Keratinocyte (primary cell): ENCODE results near the gene GPR34. TPM values are rescaled to one million over a fixed set of nuclear protein-coding genes. Genes with fewer than 3 reads are reported as not detected.

Source experiments
- DNase-seq: peaks from one replicate; pipeline ENCODE4 v3.0.0-alpha.2; 2011; ENCODE audit warnings: low read depth, missing footprints, low spot score
- FAIRE-seq: peaks from 2 replicates; lab custom pipeline; 2011; peaks lifted over from hg19 to GRCh38; lab: Jason Lieb, UNC
- H2AFZ ChIP-seq: 2 replicates; pipeline ENCODE4 v1.6.0; 2012; ENCODE audit warnings: low read length, control low read depth, inconsistent platforms; ENCODE audit not compliant: control insufficient read depth
- H3K27ac ChIP-seq: 2 replicates; pipeline ENCODE4 v1.5.1; 2011; ENCODE audit warnings: low read length; ENCODE audit not compliant: control insufficient read depth, insufficient read depth
- H3K27me3 ChIP-seq: 3 replicates; pipeline ENCODE4 v1.6.0; 2011; ENCODE audit warnings: low read length; ENCODE audit not compliant: control insufficient read depth, insufficient read depth; ENCODE audit errors: extremely low read depth
- H3K36me3 ChIP-seq, 2 experiments: 2 replicates in 1 of 2; 3 replicates in 1 of 2; pipeline ENCODE4 v1.5.1; 2011; ENCODE audit warnings: low read length in 2 of 2, mild to moderate bottlenecking in 1 of 2; ENCODE audit not compliant: control insufficient read depth in 2 of 2, insufficient read depth in 2 of 2; ENCODE audit errors: extremely low read depth in 1 of 2
- H3K4me1 ChIP-seq: 3 replicates; pipeline ENCODE4 v1.5.1; 2011; ENCODE audit warnings: low read length; ENCODE audit not compliant: control insufficient read depth, insufficient read depth; ENCODE audit errors: extremely low read depth
- H3K4me2 ChIP-seq: 3 replicates; pipeline ENCODE4 v1.6.0; 2011; ENCODE audit warnings: low read depth, low read length; ENCODE audit not compliant: control insufficient read depth, insufficient read depth; ENCODE audit errors: extremely low read depth
- H3K4me3 ChIP-seq, 3 experiments: fragments of 200-600 bp in 1 of 3; sonication (generic) in 1 of 3; 2 replicates in 2 of 3; 3 replicates in 1 of 3; pipeline ENCODE4 v1.5.1; 2011 to 2016; ENCODE audit warnings: low read length in 3 of 3, mild to moderate bottlenecking in 3 of 3, control low read depth in 2 of 3, inconsistent platforms in 1 of 3, low read depth in 1 of 3, mixed read lengths in 1 of 3, mixed run types in 1 of 3, moderate library complexity in 1 of 3; ENCODE audit not compliant: control insufficient read depth in 2 of 3, insufficient read depth in 2 of 3; ENCODE audit errors: extremely low read depth in 1 of 3
- H3K79me2 ChIP-seq: 2 replicates; pipeline ENCODE4 v1.6.0; 2012; ENCODE audit warnings: low read length; ENCODE audit not compliant: control insufficient read depth, insufficient read depth
- H3K9ac ChIP-seq: 3 replicates; pipeline ENCODE4 v1.6.0; 2011; ENCODE audit warnings: low read length; ENCODE audit not compliant: control insufficient read depth, insufficient read depth; ENCODE audit errors: extremely low read depth
- H3K9me1 ChIP-seq: 3 replicates; pipeline ENCODE4 v1.6.0; 2011; ENCODE audit warnings: low read length; ENCODE audit not compliant: control insufficient read depth, insufficient read depth; ENCODE audit errors: extremely low read depth
- H3K9me3 ChIP-seq: 2 replicates; pipeline ENCODE4 v1.5.1; 2012; ENCODE audit warnings: low read depth, low read length; ENCODE audit not compliant: control insufficient read depth
- H4K20me1 ChIP-seq: 3 replicates; pipeline ENCODE4 v1.6.0; 2011; ENCODE audit warnings: low read length; ENCODE audit not compliant: control insufficient read depth, insufficient read depth; ENCODE audit errors: extremely low read depth
- CTCF ChIP-seq, 3 experiments: IDR thresholded peaks in 1 of 3; conservative IDR thresholded peaks in 1 of 3; optimal IDR thresholded peaks in 1 of 3; 2 replicates in 2 of 3; 3 replicates in 1 of 3; pipeline versions ENCODE3 to v1.5.1; 2011; ENCODE audit warnings: low read length in 3 of 3, mild to moderate bottlenecking in 3 of 3, moderate library complexity in 2 of 3, control low read depth in 1 of 3, inconsistent platforms in 1 of 3; ENCODE audit not compliant: insufficient read depth in 2 of 3; ENCODE audit errors: extremely low read depth in 1 of 3
- EZH2 ChIP-seq: IDR thresholded peaks from one replicate; pipeline ENCODE4 v1.6.1; 2012; ENCODE audit warnings: inconsistent platforms, mild to moderate bottlenecking, low read length, moderate library complexity
- dilution Hi-C: fragments of 300-500 bp; cut with MboI; formaldehyde crosslinking; loops from one replicate; pipeline ENCODE4 v1.7.0; 2020; ENCODE audit warnings: low sequenced_read_pairs; ENCODE audit not compliant: extremely low pct_ligation_motif_present
- polyA plus RNA-seq, 5 experiments: library from polyadenylated mRNA; depleted of rRNA in 3 of 5; stranded (reverse) in 3 of 5; stranded (forward) in 1 of 5; unstranded in 1 of 5; fragments of >200 nt; gene quantifications; 1 replicate in 1 of 5; 2 replicates in 3 of 5; 3 replicates in 1 of 5; pipeline versions ENCODE4 v1.2.1 to v1.2.3, GENCODE V29; 2011 to 2012; ENCODE audit warnings: missing spikeins in 2 of 5, low read depth in 1 of 5, low replicate concordance in 1 of 5

The GPR34 gene
- polyA plus RNA-seq, 1 donor (not counting 4 experiments of a cell fraction or from before 2014, with no cell fraction given), result not detected

DNA sequence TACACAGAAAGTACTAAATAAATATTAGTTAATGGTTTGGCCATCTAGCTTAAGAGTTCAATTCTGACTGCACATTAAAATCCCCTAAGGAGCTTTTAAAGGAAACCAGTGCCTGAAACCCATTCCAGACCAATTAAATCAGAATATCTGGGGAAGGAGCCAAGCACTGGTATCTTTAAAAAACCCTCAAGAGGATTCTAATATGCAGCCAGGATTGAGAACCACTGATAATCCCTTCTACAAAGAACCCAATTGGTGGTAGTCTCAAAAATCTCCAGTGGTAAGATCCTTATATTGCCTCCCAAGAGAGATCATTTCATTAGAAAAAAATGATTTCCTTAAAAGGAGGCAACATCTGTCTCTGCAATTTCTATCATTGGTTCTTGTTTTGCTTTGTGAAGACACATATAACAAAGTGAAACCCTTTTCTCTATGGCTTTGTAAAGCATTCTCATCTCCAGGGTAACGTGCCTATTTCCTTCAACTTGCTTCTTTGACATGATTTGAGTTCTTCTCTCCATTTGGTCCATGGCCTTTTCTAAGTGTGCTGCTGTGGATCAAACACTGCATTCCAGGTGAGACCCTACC is 3.5 kb downstream of the GPR34 start:
- dilution Hi-C loops, result no loop called here
- no peaks in the 10 kb centered on the region for H3K27me3 ChIP-seq
- no peak overlapping the region for H3K4me3 ChIP-seq
- FAIRE-seq (no peak), DNase-seq (no peak)
- no peak overlapping the region for H3K9ac ChIP-seq
- no peaks in the 10 kb centered on the region for H4K20me1 ChIP-seq
- no peaks in the 10 kb centered on the region for H3K9me3 ChIP-seq
- H2AFZ ChIP-seq, result no peak overlapping the region
- H3K79me2 ChIP-seq, result no peaks in the 10 kb centered on the region
- H3K27ac ChIP-seq, result no peak overlapping the region
- no peaks in the 10 kb centered on the region for H3K4me1 ChIP-seq
- no peak overlapping the region for H3K4me2 ChIP-seq
- no peaks in the 10 kb centered on the region for H3K9me1 ChIP-seq
- TF ChIP-seq CTCF (optimal IDR thresholded peaks at IDR 0.05 in 1 of 3, IDR thresholded peaks at IDR 0.05 in 1 of 3, conservative IDR thresholded peaks at IDR 0.05 in 1 of 3; ENCODE audit: extremely low read depth in 1 of 3, insufficient read depth in 2 of 3, low read length in 3 of 3) (no peak), EZH2 (no peak)
- H3K36me3 ChIP-seq, result no peaks in the 10 kb centered on the region

GRCh38 chrX:41693024-41693423 is 4.3 kb downstream of the GPR34 start:
- FAIRE-seq, result no peak

More at GRCh38 chrX:41693024-41693423, 4.3 kb downstream of the GPR34 start:
- TF ChIP-seq EZH2, result no peak
- no peak for TF ChIP-seq CTCF (optimal IDR thresholded peaks at IDR 0.05 in 1 of 3, IDR thresholded peaks at IDR 0.05 in 1 of 3, conservative IDR thresholded peaks at IDR 0.05 in 1 of 3; ENCODE audit: extremely low read depth in 1 of 3, insufficient read depth in 2 of 3, low read length in 3 of 3)
- no peak overlapping the region for H3K4me3 ChIP-seq
- H3K9me3 ChIP-seq, result no peaks in the 10 kb centered on the region
- no peak overlapping the region for H3K9ac ChIP-seq
- no peaks in the 10 kb centered on the region for H3K4me1 ChIP-seq
- no peaks in the 10 kb centered on the region for H4K20me1 ChIP-seq
- no peaks in the 10 kb centered on the region for H3K79me2 ChIP-seq
- no peak for DNase-seq
- no peaks in the 10 kb centered on the region for H3K9me1 ChIP-seq
- dilution Hi-C loops, result no loop called here
- H3K27me3 ChIP-seq, result no peaks in the 10 kb centered on the region
- H3K4me2 ChIP-seq, result no peak overlapping the region
- H3K27ac ChIP-seq, result no peak overlapping the region
- no peak overlapping the region for H2AFZ ChIP-seq
- H3K36me3 ChIP-seq, result no peaks in the 10 kb centered on the region
